NCI-H748 treated with DMSO at 0.1 percent for 48 hours (cell line): ENCODE data around the gene FDX2.

Experiments
- DNase-seq: peaks from one replicate; lab custom pipeline; 2025; lab: John Stamatoyannopoulos, UW

FDX2 gene

DNA sequence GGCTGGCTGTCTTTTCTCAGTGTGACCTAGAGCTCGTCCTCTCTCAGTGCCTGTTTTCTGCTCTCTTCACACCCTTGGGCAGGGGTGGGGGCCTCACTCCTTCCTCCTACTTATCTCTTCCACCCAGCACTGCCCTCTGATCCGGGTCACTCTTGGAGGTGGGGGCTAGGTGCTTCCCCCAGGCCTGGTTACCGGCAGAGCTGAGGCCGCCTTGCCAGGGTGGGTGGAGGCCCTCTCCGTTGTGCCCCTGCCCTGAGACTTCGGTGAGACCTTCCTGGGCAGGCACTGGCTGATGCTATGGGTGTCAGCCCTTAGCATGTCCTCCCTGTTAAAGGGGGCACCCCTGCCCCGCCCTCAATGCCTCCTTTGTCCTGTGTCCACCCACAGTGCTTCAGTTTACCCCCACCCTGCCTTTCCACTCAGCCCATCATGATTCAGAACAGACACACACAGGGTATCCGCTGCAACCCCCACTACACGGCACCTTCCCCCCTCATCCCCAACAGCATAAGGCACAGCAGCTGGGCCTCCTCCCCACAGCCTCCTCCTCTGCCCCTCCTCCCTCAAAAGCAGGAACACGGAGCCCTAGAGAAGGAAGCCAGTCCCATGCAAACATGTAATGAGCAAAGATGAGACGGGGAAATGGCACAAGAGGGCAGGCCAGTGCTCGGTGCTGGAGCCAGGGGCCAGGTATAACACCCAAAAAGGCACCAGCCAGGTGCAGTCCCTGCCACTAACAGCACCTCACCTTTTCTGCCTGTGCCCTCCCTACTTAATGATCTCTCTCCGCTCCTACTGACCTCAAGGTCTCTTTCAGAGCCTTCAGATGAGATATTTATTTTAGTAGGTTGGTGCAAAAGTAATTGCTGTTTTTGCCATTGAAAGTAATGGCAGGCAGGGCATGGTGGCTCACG, 16.0 kb downstream of the FDX2 start:
- DNase-seq, result no peak

DNA sequence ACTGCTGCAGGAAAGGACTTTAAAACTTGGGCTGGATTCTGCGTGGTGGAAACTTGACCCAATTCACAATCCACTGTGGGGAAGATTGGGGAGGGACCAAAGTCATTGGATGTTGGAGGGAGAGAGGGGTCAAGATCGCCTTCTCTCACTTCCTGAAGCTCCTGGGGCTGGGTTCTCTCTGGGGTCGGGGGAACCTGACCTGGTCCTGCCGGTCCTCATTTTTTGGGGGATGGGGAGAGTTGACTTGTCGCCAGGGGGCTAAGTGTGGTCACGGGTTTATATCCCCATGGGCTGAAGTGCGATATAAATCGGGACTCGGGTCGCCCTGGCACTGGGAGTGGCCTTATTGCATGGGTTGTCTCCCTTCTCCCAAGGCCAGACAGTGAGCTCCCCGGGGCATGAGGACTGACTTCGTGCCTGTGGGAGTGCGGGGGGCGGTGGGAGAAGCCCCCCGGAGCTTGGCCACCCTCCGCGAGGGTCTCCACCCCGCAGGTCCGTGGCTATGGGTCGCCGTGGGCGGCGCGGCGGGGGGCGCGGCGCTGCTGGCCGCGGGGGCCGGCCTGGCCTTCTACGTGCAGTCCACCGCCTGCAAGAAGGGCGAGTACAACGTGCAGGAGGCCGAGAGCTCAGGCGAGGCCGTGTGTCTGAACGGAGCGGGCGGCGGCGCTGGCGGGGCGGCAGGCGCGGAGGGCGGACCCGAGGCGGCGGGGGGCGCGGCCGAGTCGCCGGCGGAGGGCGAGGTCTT, 19.8 kb downstream of the FDX2 start:
- no peak for DNase-seq

DNA sequence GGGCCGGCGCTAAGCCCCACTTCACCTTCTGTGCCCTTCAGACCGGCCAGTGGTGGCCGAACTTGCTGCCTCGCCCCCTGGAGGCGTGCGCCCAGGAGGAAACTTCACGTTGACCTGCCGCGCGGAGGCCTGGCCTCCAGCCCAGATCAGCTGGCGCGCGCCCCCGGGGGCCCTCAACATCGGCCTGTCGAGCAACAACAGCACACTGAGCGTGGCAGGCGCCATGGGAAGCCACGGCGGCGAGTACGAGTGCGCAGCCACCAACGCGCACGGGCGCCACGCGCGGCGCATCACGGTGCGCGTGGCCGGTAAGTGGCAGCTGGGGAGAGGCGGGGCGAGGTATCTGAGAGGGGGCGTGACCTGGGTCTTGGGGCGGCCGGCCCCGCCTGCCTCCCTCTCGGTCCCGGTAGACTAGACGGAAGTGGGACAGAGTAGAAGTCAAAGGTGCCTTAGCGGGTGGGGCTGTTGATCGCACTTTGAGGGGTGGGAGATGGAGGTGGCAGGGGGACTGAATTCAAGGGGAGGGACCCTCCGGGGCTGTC, 20.4 kb downstream of the FDX2 start:
- no peak for DNase-seq

DNA sequence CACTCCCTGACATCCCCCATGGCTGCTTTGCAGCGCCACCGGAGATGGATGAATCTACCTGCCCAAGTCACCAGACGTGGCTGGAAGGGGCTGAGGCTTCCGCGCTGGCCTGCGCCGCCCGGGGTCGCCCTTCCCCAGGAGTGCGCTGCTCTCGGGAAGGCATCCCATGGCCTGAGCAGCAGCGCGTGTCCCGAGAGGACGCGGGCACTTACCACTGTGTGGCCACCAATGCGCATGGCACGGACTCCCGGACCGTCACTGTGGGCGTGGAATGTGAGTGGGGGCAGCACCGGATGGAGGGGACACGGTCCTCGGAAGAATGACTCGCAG, 21.5 kb downstream of the FDX2 start:
- no peak for DNase-seq

DNA sequence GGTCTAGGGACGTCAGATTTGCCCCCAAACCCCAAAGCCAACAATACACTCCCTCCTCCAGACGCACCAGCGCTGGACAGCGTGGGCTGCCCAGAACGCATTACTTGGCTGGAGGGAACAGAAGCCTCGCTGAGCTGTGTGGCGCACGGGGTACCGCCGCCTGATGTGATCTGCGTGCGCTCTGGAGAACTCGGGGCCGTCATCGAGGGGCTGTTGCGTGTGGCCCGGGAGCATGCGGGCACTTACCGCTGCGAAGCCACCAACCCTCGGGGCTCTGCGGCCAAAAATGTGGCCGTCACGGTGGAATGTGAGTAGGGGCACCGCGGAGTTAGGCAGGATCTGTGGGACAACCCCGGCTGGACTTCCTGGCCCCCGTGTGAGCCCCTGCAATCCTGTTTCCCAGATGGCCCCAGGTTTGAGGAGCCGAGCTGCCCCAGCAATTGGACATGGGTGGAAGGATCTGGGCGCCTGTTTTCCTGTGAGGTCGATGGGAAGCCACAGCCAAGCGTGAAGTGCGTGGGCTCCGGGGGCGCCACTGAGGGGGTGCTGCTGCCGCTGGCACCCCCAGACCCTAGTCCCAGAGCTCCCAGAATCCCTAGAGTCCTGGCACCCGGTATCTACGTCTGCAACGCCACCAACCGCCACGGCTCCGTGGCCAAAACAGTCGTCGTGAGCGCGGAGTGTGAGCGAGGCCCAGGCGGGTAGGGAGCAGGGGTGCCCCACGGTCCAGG, 22.0 kb downstream of the FDX2 start:
- no peak for DNase-seq

DNA sequence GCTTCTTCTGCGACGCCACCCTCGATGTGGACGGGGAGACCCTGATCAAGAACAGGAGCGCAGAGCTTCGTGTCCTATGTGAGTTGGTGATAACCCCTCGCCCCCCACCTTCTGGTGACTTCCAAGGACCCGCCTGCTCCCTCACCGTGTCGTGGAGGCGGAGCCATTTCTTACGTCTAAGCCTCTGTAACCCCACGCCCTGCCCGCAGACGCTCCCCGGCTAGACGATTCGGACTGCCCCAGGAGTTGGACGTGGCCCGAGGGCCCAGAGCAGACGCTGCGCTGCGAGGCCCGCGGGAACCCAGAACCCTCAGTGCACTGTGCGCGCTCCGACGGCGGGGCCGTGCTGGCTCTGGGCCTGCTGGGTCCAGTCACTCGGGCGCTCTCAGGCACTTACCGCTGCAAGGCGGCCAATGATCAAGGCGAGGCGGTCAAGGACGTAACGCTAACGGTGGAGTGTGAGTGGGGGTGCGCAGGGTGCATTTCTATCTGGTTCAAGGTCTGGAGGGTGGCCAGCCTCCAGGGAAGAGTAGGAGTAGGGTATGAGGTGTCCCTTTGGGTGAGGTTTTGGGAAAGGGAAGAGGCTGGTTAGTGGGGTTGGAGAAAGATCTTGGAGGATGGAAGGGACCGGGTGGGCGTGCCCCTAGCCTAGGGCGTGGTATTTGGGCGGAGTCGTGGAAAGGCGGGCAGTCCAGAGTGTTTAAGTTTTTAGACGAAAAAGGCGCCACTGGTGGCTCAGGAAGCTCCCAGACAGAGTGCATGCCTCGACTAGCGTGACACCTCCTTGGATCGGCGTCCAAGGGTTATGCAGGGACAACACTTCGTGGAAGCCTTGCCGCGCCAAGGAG, 22.8 kb downstream of the FDX2 start:
- DNase-seq, result no peak

DNA sequence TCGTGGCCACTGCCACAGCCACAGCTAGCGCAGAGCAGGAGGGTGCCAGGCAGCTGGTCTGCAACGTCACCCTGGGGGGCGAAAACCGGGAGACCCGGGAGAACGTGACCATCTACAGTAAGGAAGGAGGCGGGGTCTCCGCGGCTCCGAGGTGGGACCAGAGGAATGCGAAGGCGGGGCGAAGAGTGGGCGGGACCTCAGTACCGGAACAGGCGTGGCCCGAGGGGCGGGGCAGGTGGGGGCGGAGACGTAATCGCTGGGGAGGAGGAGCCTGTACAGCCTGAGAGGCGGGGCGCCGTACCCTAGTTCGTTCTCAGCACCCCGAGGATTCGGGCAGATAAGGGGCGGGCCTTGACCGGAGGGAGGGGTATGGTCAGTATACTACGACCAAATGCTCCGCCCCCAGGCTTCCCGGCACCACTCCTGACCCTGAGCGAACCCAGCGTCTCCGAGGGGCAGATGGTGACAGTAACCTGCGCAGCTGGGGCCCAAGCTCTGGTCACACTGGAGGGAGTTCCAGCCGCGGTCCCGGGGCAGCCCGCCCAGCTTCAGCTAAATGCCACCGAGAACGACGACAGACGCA, 23.5 kb downstream of the FDX2 start:
- peak; percentile 50 for DNase-seq

DNA sequence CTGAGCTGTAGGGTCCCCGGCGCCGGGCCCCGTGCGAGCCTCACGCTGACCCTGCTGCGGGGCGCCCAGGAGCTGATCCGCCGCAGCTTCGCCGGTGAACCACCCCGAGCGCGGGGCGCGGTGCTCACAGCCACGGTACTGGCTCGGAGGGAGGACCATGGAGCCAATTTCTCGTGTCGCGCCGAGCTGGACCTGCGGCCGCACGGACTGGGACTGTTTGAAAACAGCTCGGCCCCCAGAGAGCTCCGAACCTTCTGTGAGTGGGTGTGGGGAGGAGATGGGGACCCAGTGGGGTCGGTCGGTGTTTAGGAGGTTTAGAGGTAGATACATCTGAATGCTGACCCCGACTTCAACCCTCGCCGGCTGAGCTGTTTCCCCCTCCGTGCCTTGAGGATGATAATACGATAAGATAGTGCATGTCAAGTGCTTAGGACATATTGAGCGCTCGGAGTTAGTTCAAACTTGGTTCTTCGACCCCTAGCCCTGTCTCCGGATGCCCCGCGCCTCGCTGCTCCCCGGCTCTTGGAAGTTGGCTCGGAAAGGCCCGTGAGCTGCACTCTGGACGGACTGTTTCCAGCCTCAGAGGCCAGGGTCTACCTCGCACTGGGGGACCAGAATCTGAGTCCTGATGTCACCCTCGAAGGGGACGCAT, 24.1 kb downstream of the FDX2 start:
- no peak for DNase-seq

DNA sequence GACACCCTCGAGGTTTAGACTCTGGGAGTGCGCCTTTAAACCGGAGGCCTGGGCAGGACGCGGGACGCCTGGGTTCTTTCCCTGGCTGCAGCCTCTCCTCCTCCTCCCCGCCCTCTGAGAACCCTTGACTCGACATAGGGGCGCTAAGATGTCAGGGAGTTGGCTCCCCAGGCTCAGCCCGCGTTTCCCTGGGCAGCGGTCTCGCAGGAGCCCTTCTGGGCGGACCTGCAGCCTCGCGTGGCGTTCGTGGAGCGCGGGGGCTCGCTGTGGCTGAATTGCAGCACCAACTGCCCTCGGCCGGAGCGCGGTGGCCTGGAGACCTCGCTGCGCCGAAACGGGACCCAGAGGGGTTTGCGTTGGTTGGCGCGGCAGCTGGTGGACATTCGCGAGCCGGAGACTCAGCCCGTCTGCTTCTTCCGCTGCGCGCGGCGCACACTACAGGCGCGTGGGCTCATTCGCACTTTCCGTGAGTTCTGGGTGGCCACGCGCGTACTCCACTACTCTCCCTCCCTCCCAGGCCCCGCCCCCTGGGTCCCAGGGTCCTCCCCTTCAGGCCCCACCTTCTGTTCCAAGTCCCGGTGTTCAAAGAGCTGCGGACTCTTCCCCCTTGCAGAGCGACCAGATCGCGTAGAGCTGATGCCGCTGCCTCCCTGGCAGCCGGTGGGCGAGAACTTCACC, 24.8 kb downstream of the FDX2 start:
- no peak for DNase-seq

DNA sequence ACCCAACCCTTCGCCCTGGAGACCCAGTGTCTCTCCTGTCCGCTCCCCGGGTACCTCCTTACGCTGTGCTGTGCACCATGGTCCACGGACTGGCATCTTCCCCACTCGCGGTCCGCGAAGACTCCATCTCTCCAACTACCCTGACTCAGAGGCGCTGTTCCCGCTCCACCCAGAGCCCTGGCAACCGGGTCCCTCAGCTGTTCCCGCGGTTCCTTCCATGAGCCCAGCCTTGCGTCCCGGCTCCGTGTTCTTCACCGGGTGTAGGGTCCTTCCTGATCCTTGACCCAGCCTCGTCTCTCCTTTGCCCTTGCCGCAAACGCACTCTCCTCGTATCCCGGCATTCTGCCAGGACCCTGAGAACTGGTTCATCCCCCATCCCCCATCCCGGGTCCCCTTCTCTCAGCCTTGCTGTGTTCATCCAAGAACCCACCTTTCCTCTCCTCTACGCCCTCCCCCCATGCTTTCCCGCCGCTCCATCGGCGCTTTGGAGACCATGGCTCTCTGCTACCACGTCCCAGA, 25.4 kb downstream of the FDX2 start:
- no peak for DNase-seq

DNA sequence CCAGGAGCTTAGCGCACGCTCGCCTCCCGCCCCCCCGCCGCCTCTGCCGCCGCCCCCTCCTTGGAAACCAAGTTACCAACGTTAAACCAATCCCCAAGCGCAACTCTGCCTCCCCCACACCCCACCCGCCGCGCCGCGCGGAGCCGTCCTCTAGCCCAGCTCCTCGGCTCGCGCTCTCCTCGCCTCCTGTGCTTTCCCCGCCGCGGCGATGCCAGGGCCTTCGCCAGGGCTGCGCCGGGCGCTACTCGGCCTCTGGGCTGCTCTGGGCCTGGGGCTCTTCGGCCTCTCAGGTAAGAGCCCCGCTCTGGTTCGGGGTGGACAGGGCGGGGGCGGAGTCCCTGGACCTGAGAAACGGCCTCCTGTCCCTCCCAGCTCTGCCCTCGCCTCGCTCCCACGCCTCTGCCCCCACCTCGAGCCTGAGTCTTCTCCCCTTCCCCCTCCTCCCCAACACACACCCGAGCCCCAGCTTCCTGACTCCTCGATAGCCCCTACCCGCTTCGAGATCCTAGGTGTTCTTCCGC, 25.9 kb downstream of the FDX2 start, which contains the start of gene ICAM5:
Gene ICAM5, plus strand, starts transcription at position 117 of the 521 bp plus-strand sequence. Its CDS starts 92 bp downstream, at position 209.
- no peak for DNase-seq

DNA sequence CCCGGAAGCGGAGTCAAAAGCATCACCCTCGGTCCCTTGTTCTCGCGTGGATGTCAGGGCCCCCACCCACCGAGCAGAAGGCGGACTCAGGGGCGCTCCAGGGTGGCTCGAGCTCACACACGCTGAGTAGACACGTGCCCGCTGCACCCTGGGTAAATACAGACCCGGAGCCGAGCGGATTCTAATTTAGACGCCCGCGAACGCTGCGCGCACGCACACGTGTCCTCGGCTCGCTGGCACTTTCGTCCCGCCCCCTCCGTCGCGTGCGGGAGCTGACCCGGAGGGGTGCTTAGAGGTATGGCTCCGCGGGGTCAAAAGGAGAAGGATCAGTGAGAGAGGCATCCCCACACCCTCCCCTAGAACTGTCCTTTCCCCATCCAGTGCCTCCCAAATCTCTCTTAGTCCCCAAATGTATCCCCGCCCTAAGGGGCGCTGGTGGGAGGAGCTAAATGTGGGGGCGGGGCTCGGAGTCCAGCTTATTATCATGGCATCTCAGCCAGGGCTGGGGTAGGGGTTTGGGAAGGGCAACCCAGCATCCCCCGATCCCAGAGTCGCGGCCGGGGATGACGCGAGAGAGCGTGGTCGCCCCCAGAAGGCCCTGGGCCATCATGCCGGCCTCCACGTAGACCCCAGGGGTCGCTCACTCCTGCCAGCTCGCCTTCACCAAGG, 26.5 kb downstream of the FDX2 start:
- peak; percentile 39 for DNase-seq

DNA sequence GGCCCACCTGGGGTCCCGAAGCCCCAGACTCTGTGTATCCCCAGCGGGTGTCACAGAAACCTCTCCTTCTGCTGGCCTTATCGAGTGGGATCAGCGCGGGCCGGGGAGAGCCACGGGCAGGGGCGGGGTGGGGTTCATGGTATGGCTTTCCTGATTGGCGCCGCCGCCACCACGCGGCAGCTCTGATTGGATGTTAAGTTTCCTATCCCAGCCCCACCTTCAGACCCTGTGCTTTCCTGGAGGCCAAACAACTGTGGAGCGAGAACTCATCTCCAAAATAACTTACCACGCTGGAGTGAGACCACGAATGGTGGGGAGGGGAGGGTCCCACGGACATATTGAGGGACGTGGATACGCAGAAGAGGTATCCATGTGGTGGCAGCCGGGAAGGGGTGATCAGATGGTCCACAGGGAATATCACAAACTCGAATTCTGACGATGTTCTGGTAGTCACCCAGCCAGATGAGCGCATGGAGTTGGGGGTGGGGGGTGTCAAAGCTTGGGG, 27.1 kb downstream of the FDX2 start:
- DNase-seq, result peak; percentile 11

DNA sequence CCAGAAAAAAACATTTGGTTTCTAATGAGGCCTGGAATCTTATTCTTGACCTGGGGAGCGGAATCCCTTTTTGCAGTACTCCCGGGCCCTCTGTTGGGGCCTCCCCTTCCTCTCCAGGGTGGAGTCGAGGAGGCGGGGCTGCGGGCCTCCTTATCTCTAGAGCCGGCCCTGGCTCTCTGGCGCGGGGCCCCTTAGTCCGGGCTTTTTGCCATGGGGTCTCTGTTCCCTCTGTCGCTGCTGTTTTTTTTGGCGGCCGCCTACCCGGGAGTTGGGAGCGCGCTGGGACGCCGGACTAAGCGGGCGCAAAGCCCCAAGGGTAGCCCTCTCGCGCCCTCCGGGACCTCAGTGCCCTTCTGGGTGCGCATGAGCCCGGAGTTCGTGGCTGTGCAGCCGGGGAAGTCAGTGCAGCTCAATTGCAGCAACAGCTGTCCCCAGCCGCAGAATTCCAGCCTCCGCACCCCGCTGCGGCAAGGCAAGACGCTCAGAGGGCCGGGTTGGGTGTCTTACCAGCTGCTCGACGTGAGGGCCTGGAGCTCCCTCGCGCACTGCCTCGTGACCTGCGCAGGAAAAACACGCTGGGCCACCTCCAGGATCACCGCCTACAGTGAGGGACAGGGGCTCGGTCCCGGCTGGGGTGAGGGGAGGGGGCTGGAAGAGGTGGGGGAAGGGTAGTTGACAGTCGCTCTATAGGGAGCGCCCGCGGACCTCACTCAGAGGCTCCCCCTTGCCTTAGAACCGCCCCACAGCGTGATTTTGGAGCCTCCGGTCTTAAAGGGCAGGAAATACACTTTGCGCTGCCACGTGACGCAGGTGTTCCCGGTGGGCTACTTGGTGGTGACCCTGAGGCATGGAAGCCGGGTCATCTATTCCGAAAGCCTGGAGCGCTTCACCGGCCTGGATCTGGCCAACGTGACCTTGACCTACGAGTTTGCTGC, 28.7 kb downstream of the FDX2 start, which contains the start of gene ICAM4:
Gene ICAM4, plus strand, starts transcription at position 153 of the 935 bp plus-strand sequence. Its CDS starts 58 bp downstream, at position 211.
- no peak for DNase-seq

DNA sequence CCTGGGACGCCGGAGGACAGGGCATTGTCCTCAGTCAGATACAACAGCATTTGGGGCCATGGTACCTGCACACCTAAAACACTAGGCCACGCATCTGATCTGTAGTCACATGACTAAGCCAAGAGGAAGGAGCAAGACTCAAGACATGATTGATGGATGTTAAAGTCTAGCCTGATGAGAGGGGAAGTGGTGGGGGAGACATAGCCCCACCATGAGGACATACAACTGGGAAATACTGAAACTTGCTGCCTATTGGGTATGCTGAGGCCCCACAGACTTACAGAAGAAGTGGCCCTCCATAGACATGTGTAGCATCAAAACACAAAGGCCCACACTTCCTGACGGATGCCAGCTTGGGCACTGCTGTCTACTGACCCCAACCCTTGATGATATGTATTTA, 30.4 kb downstream of the FDX2 start:
- DNase-seq, result no peak

DNA sequence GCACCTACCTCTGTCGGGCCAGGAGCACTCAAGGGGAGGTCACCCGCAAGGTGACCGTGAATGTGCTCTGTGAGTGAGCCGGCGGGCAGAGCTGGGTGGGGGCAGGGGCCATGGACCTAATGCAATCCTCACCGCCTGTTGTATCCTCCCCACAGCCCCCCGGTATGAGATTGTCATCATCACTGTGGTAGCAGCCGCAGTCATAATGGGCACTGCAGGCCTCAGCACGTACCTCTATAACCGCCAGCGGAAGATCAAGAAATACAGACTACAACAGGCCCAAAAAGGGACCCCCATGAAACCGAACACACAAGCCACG, 30.9 kb downstream of the FDX2 start:
- no peak for DNase-seq
